Thyroid gland (tissue), 4 donors: ENCODE results near the gene ADAM12. TPM values are rescaled to one million over a fixed set of nuclear protein-coding genes. Genes with fewer than 3 reads are reported as not detected.

Experiments used
- DNase-seq, 2 donors: peaks; one replicate each; pipeline ENCODE4 v3.0.0-alpha.2; 2019
- H3K27ac ChIP-seq, 3 donors: fragments of 200-600 bp; sonication (generic); 1 replicate in 2 of 3; 2 replicates in 1 of 3; pipeline ENCODE4 v1.5.1; 2016 to 2019; ENCODE audit warnings: mild to moderate bottlenecking in 1 of 3, moderate library complexity in 1 of 3
- H3K27me3 ChIP-seq: fragments of 200-600 bp; sonication (generic); one replicate; pipeline ENCODE4 v1.5.1; 2019
- H3K36me3 ChIP-seq, 2 donors: fragments of 200-600 bp; sonication (generic); one replicate each; pipeline ENCODE4 v1.5.1; 2016 to 2019
- H3K4me1 ChIP-seq, 2 donors: fragments of 200-600 bp; sonication (generic); one replicate each; pipeline ENCODE4 v1.5.1; 2017 to 2019
- H3K4me3 ChIP-seq, 3 donors: fragments of 200-600 bp; sonication (generic); replicated peaks in 1 of 3; 1 replicate in 2 of 3; 2 replicates in 1 of 3; pipeline ENCODE4 v1.5.1; 2016; ENCODE audit warnings: mild to moderate bottlenecking in 1 of 3
- H3K9me3 ChIP-seq: fragments of 200-600 bp; sonication (generic); one replicate; pipeline ENCODE4 v1.5.1; 2017
- POLR2A ChIP-seq, 2 donors: fragments of 450-650 bp; IDR thresholded peaks; one replicate each; pipeline ENCODE4 v1.6.1; 2017; ENCODE audit warnings: antibody characterized with exemption in 2 of 2, mild to moderate bottlenecking in 2 of 2, moderate library complexity in 1 of 2
- WGBS, 2 donors: methylation state at CpG; one replicate each; pipeline ENCODE4 v1.1.5; 2017; 5-methylcytosine and 5-hydroxymethylcytosine counted together
- intact Hi-C: fragments of 100-400 bp; cut with DNase I; formaldehyde crosslinking; loops from one replicate; pipeline ENCODE4 v1.15.1; 2023
- total RNA-seq, 4 donors: library from RNA; depleted of rRNA; stranded (reverse); fragments of >200 nt; gene quantifications; one replicate each; pipeline ENCODE4 v1.2.3, GENCODE V29; 2016
- TF ChIP-seq, protein P1 (sequence below), 6 experiments: fragments of 200-600 bp in 3 of 6; fragments of 450-650 bp in 3 of 6; sonication (generic) in 3 of 6; IDR thresholded peaks; one replicate each; pipeline ENCODE4 v1.5.1; 2016 to 2019; ENCODE audit warnings: antibody characterized with exemption in 6 of 6, mild to moderate bottlenecking in 2 of 6, inconsistent platforms in 1 of 6, moderate library complexity in 1 of 6

ADAM12 gene
- total RNA-seq, 4 donors from 2014 or later: 0.20 to 0.94 (median 0.63) TPM

DNA sequence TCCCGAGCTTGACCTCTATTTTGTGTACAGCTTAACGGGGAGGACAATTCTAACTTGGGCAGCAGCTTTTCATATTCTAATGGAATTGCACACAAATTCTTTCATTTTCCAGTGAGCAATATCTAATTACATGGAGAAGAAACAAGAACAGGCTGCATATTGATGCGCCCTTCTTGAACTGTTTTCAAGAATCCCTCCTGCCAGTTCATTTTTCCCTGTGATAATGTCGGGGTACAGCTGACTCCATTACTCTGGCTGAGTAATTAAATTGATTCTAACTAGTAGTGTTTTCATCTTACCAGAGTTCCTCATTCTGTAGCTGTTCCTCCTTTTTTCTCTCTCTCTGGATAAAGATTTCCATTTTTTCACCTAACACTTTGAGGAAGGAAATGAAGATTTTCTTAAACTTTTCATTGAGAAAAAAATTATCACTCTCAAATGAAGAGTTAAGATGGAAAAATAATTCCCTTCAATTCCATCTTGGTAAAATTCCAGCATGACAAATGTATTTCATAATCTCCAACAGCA lies 301.1 kb downstream of the ADAM12 start:
- H3K27me3 ChIP-seq: no peaks in the 10 kb centered on the region
- H3K4me3 ChIP-seq: no peak overlapping the region
- TF ChIP-seq, protein P1, sequence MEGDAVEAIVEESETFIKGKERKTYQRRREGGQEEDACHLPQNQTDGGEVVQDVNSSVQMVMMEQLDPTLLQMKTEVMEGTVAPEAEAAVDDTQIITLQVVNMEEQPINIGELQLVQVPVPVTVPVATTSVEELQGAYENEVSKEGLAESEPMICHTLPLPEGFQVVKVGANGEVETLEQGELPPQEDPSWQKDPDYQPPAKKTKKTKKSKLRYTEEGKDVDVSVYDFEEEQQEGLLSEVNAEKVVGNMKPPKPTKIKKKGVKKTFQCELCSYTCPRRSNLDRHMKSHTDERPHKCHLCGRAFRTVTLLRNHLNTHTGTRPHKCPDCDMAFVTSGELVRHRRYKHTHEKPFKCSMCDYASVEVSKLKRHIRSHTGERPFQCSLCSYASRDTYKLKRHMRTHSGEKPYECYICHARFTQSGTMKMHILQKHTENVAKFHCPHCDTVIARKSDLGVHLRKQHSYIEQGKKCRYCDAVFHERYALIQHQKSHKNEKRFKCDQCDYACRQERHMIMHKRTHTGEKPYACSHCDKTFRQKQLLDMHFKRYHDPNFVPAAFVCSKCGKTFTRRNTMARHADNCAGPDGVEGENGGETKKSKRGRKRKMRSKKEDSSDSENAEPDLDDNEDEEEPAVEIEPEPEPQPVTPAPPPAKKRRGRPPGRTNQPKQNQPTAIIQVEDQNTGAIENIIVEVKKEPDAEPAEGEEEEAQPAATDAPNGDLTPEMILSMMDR (IDR thresholded peaks at IDR 0.05): no peak
- no peak for TF ChIP-seq POLR2A (IDR thresholded peaks at IDR 0.05)
- no peaks in the 10 kb centered on the region for H3K36me3 ChIP-seq
- intact Hi-C loops: no loop called here
- no peaks in the 10 kb centered on the region for H3K9me3 ChIP-seq
- H3K4me1 ChIP-seq: no peaks in the 10 kb centered on the region
- 81 to 93% methylated on average over 4 of the region's 4 CpGs for WGBS, 2 donors
- DNase-seq: no peak
- no peak overlapping the region for H3K27ac ChIP-seq

DNA sequence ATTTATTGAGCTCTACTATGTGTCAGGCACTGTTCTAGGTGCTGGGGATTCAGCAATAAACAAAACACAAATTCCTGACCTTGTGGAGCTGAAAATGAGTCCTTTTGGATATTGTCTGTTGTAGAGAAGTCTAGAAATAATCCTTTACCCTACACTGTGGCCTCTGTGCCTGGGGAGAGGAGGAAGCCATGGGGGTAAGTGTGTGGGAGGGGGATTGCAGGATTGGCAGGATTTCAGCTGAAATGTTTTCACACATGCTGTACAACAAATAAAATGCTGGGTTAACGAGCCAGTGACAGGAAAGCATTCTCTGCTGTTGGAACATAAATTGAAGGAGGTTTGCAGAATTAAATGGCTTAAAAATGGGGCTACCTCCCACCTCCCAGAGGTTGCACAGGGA lies 302.5 kb downstream of the ADAM12 start:
- 74 to 77% methylated on average over 1 of the region's 1 CpG for WGBS, 2 donors
- no peak for DNase-seq
- Histone ChIP-seq H3K27me3 (no peaks in the 10 kb centered on the region), H3K27ac (no peak overlapping the region), H3K4me1 (no peaks in the 10 kb centered on the region), H3K36me3 (no peaks in the 10 kb centered on the region), H3K4me3 (no peak overlapping the region), H3K9me3 (no peaks in the 10 kb centered on the region)
- intact Hi-C loops: no loop called here
- TF ChIP-seq POLR2A (IDR thresholded peaks at IDR 0.05): no peak

DNA sequence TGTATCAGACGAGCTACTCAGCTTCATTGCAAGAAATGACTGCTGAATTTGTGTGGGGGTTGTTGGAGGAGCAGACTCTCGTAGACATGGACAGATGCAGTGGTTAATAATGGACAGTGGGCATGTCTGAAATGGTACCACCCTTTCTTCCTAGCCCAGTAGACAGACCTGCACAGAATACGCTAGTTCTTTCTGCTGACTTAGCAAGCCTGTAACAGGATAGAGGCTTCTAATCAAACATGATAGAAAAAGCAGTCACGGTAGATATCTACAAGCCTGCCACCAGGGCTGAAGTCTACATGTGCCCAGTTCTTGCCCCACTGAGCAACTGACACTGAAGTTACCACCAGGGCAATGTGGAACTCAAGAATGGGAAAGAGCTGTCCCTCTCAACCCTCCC lies 303.9 kb downstream of the ADAM12 start:
- no peaks in the 10 kb centered on the region for H3K36me3 ChIP-seq
- no peaks in the 10 kb centered on the region for H3K9me3 ChIP-seq
- H3K4me1 ChIP-seq: no peaks in the 10 kb centered on the region
- no peak overlapping the region for H3K4me3 ChIP-seq
- TF ChIP-seq POLR2A (IDR thresholded peaks at IDR 0.05): no peak
- TF ChIP-seq, protein P1 (IDR thresholded peaks at IDR 0.05): no peak
- 87 to 97% methylated on average over 4 of the region's 4 CpGs for WGBS, 2 donors
- no peaks in the 10 kb centered on the region for H3K27me3 ChIP-seq
- no peak for DNase-seq
- intact Hi-C loops: no loop called here
- no peak overlapping the region for H3K27ac ChIP-seq

DNA sequence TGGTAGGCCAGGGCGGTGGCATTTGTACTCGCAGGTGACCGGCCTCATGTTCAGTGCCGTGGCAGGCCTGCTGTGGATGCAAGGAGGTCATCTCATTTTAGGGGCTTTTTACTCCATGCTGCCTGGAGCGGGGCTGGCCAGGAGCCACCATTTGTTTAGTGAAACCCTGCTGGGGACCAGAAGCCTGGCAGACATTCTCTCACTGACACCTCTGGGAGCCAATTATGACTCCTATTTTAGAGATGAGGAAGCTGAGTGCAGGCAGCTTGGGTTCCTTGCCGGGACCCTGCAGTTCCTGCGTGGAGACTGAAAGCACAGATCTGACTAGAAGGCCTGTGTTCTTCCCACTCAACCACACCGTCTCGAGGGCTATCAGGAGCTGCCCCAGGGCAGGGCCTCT lies 305.3 kb downstream of the ADAM12 start:
- Histone ChIP-seq H3K4me1 (no peaks in the 10 kb centered on the region), H3K9me3 (no peaks in the 10 kb centered on the region), H3K36me3 (no peaks in the 10 kb centered on the region), H3K27ac (no peak overlapping the region), H3K4me3 (no peak overlapping the region), H3K27me3 (no peaks in the 10 kb centered on the region)
- intact Hi-C loops: no loop called here
- no peak for DNase-seq
- TF ChIP-seq POLR2A (IDR thresholded peaks at IDR 0.05): no peak
- WGBS, 2 donors: 95 to 96% methylated on average over 7 to 8 of the region's 9 CpGs

DNA sequence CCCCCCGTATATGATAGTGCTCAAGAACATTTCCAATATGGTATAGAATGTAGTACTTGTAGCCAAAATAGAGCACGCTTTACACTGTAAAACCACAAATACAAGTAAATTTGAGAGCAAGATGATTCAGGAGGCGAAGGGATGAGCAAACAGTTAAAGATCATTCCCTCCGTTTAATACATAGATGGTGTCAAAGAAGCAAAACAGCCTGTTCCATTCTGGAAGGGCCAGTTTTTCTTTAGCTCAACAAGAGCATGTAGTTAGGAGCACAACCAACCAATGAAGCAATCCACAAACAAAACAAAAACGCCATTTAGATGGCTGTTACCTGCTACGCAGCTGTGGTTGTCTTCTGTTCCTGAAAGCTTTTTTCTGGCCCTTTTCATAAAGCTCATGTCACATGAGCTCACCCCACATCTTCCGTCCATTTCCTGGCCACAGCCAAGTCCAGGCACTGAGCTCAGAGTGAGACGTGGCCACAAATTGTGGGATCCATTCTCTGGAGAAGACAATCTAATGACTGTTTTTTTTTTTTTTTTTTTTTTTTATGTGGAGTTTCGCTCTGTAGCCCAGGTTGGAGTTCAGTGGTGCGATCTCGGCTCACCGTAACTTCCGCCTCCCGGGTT lies 306.3 kb downstream of the ADAM12 start:
- Histone ChIP-seq H3K36me3 (no peaks in the 10 kb centered on the region), H3K9me3 (no peaks in the 10 kb centered on the region), H3K27me3 (no peaks in the 10 kb centered on the region), H3K4me3 (no peak overlapping the region), H3K27ac (no peak overlapping the region), H3K4me1 (no peaks in the 10 kb centered on the region)
- intact Hi-C loops: no loop called here
- no peak for DNase-seq
- no peak for TF ChIP-seq POLR2A (IDR thresholded peaks at IDR 0.05)
- TF ChIP-seq, protein P1 (IDR thresholded peaks at IDR 0.05): no peak
- 81 to 83% methylated on average over 14 of the region's 14 CpGs for WGBS, 2 donors

DNA sequence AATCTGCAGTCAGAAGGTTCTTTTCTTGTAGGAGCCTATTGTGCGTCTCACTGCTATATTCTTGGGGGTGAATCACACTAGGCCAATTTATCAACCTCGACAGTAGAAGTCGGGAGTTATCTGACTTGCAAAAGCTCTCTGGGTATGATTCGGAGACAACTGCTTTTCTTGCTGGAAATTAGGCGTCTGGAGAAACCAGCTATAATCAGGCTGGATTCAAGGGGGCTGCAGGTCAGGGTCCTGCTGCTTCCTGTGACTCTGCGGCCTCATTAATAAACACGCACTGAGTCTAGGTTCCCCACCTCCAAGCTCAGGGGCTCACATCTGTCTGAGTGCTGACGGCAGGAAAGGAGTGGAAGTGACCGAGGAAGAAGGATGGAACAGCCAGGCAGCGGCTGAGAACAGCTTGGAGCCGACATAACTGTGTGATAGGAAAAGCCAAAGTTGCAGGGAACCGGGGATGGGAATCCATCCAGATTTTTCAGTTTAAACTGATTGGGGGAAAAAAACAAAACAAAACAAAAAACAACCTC lies 307.3 kb downstream of the ADAM12 start:
- no peak for TF ChIP-seq POLR2A (IDR thresholded peaks at IDR 0.05)
- TF ChIP-seq, protein P1 (IDR thresholded peaks at IDR 0.05): no peak
- Histone ChIP-seq H3K9me3 (no peaks in the 10 kb centered on the region), H3K4me1 (no peaks in the 10 kb centered on the region), H3K36me3 (no peaks in the 10 kb centered on the region), H3K27ac (no peak overlapping the region), H3K4me3 (no peak overlapping the region), H3K27me3 (no peaks in the 10 kb centered on the region)
- intact Hi-C loops: no loop called here
- DNase-seq: no peak
- 52 to 57% methylated on average over 12 of the region's 12 CpGs for WGBS, 2 donors
